Spinal cord (tissue), 10 donors: ENCODE results near the gene ZNF629. TPM values are rescaled to one million over a fixed set of nuclear protein-coding genes. Genes with fewer than 3 reads are reported as not detected.

Source experiments
- DNase-seq, 6 donors: peaks; one replicate each; pipeline versions ENCODE4 v3.0.0 to v3.0.0-alpha.2; 2013 to 2015; ENCODE audit warnings: low spot score in 6 of 6, low read depth in 4 of 6
- H3K27ac ChIP-seq: one replicate; pipeline ENCODE4 v1.5.1; 2013; ENCODE audit warnings: low read depth, low read length, control low read depth
- H3K27me3 ChIP-seq: one replicate; pipeline ENCODE4 v1.6.1; 2013; ENCODE audit warnings: low read length; ENCODE audit not compliant: control insufficient read depth, insufficient read depth
- H3K36me3 ChIP-seq: one replicate; pipeline ENCODE4 v1.6.1; 2013; ENCODE audit warnings: low read length; ENCODE audit not compliant: control insufficient read depth, insufficient read depth
- H3K4me1 ChIP-seq: one replicate; pipeline ENCODE4 v1.6.1; 2013; ENCODE audit warnings: low read length; ENCODE audit not compliant: control insufficient read depth, insufficient read depth
- H3K4me3 ChIP-seq: one replicate; pipeline ENCODE4 v1.5.1; 2013; ENCODE audit warnings: low read depth, low read length, control low read depth
- H3K9me3 ChIP-seq: one replicate; pipeline ENCODE4 v1.6.1; 2013; ENCODE audit warnings: low read length; ENCODE audit not compliant: control insufficient read depth, insufficient read depth
- WGBS: methylation state at CpG from one replicate; pipeline ENCODE4 v1.1.5; 2013; ENCODE audit warnings: missing lambda C conversion rate; ENCODE audit not compliant: insufficient coverage; 5-methylcytosine and 5-hydroxymethylcytosine counted together
- polyA plus RNA-seq, 2 donors: library from polyadenylated mRNA; unstranded; fragments of 120-200 nt; gene quantifications; one replicate each; pipeline ENCODE4 v1.2.1, GENCODE V29; 2013; ENCODE audit not compliant: insufficient read length in 2 of 2
- total RNA-seq, 2 donors: library from RNA; depleted of rRNA in 1 of 2; stranded (reverse); fragments of 120-200 nt in 1 of 2; fragments of >200 nt in 1 of 2; gene quantifications; one replicate each; pipeline versions ENCODE4 v1.2.3 to v1.2.4, GENCODE V29; 2013 to 2014
- donor health status: healthy.

The ZNF629 gene
- total and polyA plus RNA-seq, 4 donors, result 7.8 to 27.4 (median 25.4) TPM

- 60% methylated on average over 6 of the region's 8 CpGs for WGBS
- no peaks in the 10 kb centered on the region for H3K9me3 ChIP-seq
- no peak overlapping the region for H3K27ac ChIP-seq
- H3K4me3 ChIP-seq, result no peak overlapping the region
- peaks cover 70% of the 10 kb centered on the region for H3K36me3 ChIP-seq
- H3K27me3 ChIP-seq, result no peaks in the 10 kb centered on the region
- H3K4me1 ChIP-seq, result no peaks in the 10 kb centered on the region
- DNase-seq, result peak in 1 of 6 donors; percentile 37
Observed at GRCh38 chr16:30740364-30741251, 46.4 kb downstream of the ZNF629 start.

GRCh38 chr16:30738984-30739951 lies 47.7 kb downstream of the ZNF629 start:
- DNase-seq, result no peak
- H3K4me3 ChIP-seq, result no peak overlapping the region
- 90% methylated on average over 22 of the region's 37 CpGs for WGBS
- no peaks in the 10 kb centered on the region for H3K9me3 ChIP-seq
- no peaks in the 10 kb centered on the region for H3K4me1 ChIP-seq
- no peaks in the 10 kb centered on the region for H3K27me3 ChIP-seq
- H3K36me3 ChIP-seq, result peaks cover 81% of the 10 kb centered on the region
- H3K27ac ChIP-seq, result no peak overlapping the region

GRCh38 chr16:30737794-30738648 lies 49.0 kb downstream of the ZNF629 start:
- Histone ChIP-seq H3K36me3 (peaks cover 87% of the 10 kb centered on the region), H3K27me3 (no peaks in the 10 kb centered on the region), H3K27ac (no peak overlapping the region), H3K9me3 (no peaks in the 10 kb centered on the region), H3K4me1 (no peaks in the 10 kb centered on the region), H3K4me3 (no peak overlapping the region)
- DNase-seq, result no peak
- 96% methylated on average over 16 of the region's 25 CpGs for WGBS

GRCh38 chr16:30736995-30737793 lies 49.8 kb downstream of the ZNF629 start:
- H3K27ac ChIP-seq, result no peak overlapping the region
- H3K27me3 ChIP-seq, result no peaks in the 10 kb centered on the region
- H3K4me1 ChIP-seq, result no peaks in the 10 kb centered on the region
- DNase-seq, result no peak
- H3K4me3 ChIP-seq, result no peak overlapping the region
- H3K36me3 ChIP-seq, result peaks cover 90% of the 10 kb centered on the region
- WGBS, result 97% methylated on average over 16 of the region's 17 CpGs
- no peaks in the 10 kb centered on the region for H3K9me3 ChIP-seq

- no peak for DNase-seq
- H3K27ac ChIP-seq, result no peak overlapping the region
- no peaks in the 10 kb centered on the region for H3K9me3 ChIP-seq
- no peaks in the 10 kb centered on the region for H3K4me1 ChIP-seq
- peaks cover 82% of the 10 kb centered on the region for H3K36me3 ChIP-seq
- H3K27me3 ChIP-seq, result no peaks in the 10 kb centered on the region
- H3K4me3 ChIP-seq, result no peak overlapping the region
- 100% methylated on average over 2 of the region's 3 CpGs for WGBS
Observed at GRCh38 chr16:30731411-30731810, 55.6 kb downstream of the ZNF629 start.

- H3K4me3 ChIP-seq, result no peak overlapping the region
- no peak for DNase-seq
- WGBS, result 86% methylated on average over 11 of the region's 17 CpGs
- no peak overlapping the region for H3K27ac ChIP-seq
- H3K9me3 ChIP-seq, result no peaks in the 10 kb centered on the region
- peaks cover 2% of the 10 kb centered on the region for H3K4me1 ChIP-seq
- peaks cover 84% of the 10 kb centered on the region for H3K36me3 ChIP-seq
- no peaks in the 10 kb centered on the region for H3K27me3 ChIP-seq
Observed at GRCh38 chr16:30728899-30729672, 57.9 kb downstream of the ZNF629 start.
